PC-9 (cell line): ENCODE results near the gene MPZL1.

ENCODE experiments used
- EZH2 ChIP-seq: fragments of 200-600 bp; sonication (generic); IDR thresholded peaks from 2 replicates; pipeline ENCODE4 v1.8.0; 2017; ENCODE audit warnings: antibody characterized with exemption, low read depth
- TF ChIP-seq, protein P1 (sequence below): fragments of 200-600 bp; sonication (generic); conservative IDR thresholded peaks from 2 replicates; pipeline ENCODE4 v1.6.1; 2017; ENCODE audit warnings: mixed run types, antibody characterized with exemption, mild to moderate bottlenecking, moderate library complexity

DNA sequence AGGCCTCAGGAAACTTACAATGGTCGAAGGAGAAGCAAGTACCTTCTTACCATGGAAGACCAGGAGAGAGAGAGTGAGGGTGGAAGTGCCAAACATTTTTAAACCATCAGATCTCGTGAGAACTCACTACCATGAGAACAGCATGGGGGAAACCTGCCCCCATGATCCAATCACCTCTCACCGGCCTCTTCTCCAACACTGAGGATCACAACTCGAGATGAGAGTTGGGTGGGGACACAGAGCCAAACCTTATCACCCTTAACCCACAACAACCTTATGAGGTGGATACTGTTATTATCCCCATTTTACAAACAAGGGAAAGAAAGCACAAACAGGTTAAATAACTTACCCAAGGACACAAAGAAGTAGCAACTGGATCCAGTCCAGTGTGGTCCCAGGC is 80.5 kb downstream of the MPZL1 start:
- TF ChIP-seq, protein P1, sequence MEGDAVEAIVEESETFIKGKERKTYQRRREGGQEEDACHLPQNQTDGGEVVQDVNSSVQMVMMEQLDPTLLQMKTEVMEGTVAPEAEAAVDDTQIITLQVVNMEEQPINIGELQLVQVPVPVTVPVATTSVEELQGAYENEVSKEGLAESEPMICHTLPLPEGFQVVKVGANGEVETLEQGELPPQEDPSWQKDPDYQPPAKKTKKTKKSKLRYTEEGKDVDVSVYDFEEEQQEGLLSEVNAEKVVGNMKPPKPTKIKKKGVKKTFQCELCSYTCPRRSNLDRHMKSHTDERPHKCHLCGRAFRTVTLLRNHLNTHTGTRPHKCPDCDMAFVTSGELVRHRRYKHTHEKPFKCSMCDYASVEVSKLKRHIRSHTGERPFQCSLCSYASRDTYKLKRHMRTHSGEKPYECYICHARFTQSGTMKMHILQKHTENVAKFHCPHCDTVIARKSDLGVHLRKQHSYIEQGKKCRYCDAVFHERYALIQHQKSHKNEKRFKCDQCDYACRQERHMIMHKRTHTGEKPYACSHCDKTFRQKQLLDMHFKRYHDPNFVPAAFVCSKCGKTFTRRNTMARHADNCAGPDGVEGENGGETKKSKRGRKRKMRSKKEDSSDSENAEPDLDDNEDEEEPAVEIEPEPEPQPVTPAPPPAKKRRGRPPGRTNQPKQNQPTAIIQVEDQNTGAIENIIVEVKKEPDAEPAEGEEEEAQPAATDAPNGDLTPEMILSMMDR, result no peak
- TF ChIP-seq EZH2, result no peak
